GM12891 (cell line): ENCODE results near the gene ZSCAN31.
"Not testable (repeated sequence)": the region's sequence is repeated elsewhere in the genome, so short reads cannot be mapped to it uniquely, and the experiment has no call there.

Experiments used
- DNase-seq: peaks from one replicate; pipeline ENCODE4 v3.0.0; 2011; ENCODE audit warnings: low spot score; ENCODE audit not compliant: insufficient read length
- FAIRE-seq: peaks from 2 replicates; lab custom pipeline; 2011; peaks lifted over from hg19 to GRCh38; lab: Jason Lieb, UNC
- PAX5 ChIP-seq: IDR thresholded peaks from 2 replicates; pipeline ENCODE4 v1.6.1; 2011; ENCODE audit warnings: low read length, moderate library complexity, mild to moderate bottlenecking; ENCODE audit not compliant: insufficient read depth, severe bottlenecking
- POLR2A ChIP-seq: IDR thresholded peaks from 2 replicates; pipeline ENCODE4 v1.6.1; 2011; ENCODE audit warnings: low read depth, low read length, control low read depth
- POLR2AphosphoS5 ChIP-seq: IDR thresholded peaks from 2 replicates; pipeline ENCODE4 v1.6.1; 2011; ENCODE audit warnings: low read depth, low read length, control low read depth
- POU2F2 ChIP-seq: IDR thresholded peaks from 2 replicates; pipeline ENCODE4 v1.6.1; 2011; ENCODE audit warnings: low read depth, mild to moderate bottlenecking, control low read depth, low read length, moderate library complexity
- SPI1 ChIP-seq: IDR thresholded peaks from 2 replicates; pipeline ENCODE4 v1.6.1; 2011; ENCODE audit warnings: low read depth, low read length, control low read depth
- TAF1 ChIP-seq: IDR thresholded peaks from 2 replicates; pipeline ENCODE4 v1.6.1; 2011; ENCODE audit warnings: low read depth, low read length, control low read depth

Gene ZSCAN31

DNA sequence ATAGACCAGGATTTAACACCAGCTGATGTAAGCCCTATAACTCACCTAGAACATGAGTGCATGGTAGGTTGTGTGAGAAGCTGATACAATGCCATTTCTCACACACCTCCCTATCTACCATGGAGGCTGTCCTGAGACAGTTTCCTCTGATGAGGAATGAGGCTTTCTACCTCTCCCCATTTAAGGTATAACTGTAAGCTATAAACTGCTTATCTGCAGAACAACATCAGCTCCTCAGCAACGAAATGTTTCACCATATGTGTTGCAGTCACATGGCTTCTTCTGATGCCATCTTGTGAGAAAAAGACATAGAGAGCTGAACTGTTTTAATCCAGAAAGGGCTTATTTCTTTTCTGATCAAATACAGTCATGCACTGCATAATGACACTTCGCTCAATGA is 34.5 kb upstream of the ZSCAN31 start:
- no peak for DNase-seq
- no peak for FAIRE-seq
- TF ChIP-seq TAF1 (no peak), POLR2AphosphoS5 (no peak), POU2F2 (no peak), PAX5 (no peak), SPI1 (no peak), POLR2A (no peak)

DNA sequence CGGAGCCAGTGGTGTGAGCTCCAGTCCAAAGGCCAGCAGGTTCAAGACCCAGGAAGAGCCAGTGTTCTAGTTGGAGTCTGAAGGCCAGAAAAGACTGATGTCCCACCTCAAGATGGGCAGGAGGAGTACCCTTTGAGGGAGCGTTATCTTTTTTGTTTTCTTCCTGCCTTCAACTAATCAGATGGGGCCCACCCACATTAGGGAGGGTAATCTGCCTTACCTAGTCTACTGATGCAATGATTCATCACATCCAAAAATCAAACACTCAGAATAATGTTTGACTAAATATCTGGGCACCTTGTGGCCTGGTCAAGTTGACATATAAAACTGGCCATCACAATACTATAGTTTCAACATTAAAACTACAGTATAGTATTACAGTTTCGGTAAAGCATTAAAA is 33.5 kb upstream of the ZSCAN31 start:
- FAIRE-seq (peak; percentile 13), DNase-seq (no peak)
- TF ChIP-seq POU2F2: no peak
- no peak for TF ChIP-seq SPI1
- no peak for TF ChIP-seq TAF1
- TF ChIP-seq PAX5: no peak
- no peak for TF ChIP-seq POLR2AphosphoS5
- no peak for TF ChIP-seq POLR2A

DNA sequence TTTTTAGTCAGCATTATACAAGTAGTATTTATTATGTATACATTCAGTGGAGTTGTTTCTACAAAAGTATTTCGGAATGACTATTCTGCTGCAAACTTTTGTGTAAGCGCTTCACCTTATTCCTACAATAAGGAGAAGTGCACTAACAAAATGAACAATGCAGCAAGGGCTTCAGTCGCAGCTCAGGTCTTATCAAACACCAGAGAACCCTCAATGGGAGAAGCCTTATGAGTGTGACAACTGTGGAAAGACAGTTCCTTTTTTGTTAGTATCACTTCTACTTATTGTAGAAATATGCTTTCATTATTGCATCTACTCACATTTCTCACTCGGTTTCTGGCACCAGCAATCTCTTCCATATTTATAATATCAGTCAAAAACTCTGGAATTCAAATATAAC is 32.6 kb upstream of the ZSCAN31 start:
- FAIRE-seq (peak; percentile 52), DNase-seq (peak; percentile 32)
- no peak for TF ChIP-seq POLR2AphosphoS5
- peak; percentile 94 for TF ChIP-seq SPI1
- TF ChIP-seq POLR2A: no peak
- no peak for TF ChIP-seq TAF1
- no peak for TF ChIP-seq PAX5
- no peak for TF ChIP-seq POU2F2

DNA sequence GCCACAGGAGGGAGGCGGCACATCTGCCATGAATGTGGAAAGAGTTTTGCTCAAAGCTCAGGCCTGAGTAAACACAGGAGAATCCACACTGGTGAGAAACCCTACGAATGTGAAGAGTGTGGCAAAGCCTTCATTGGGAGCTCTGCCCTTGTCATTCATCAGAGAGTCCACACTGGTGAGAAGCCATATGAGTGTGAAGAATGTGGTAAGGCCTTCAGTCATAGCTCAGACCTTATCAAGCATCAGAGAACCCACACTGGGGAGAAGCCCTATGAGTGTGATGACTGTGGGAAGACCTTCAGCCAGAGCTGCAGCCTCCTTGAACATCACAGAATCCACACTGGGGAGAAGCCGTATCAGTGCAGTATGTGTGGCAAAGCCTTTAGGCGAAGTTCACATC is 29.6 kb upstream of the ZSCAN31 start:
- not testable (repeated sequence) for FAIRE-seq, DNase-seq

DNA sequence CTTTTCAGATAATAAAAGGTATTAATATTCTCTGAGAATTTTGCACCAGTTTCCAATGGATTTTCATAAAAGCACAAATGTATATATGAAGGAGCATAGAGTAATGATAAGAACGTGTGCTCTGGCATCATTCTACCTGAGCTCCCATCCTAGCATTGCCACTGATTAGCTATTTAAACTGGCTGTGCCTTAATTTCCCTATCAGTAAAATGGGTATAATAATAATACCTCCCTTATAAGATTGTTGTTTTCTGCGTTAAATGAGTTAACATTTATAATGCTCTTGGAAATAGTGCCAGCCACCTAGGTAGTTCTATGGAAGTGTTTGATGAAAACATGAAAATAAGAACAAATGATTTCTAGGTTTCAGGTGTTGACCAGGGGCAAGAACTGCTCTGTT is 25.0 kb upstream of the ZSCAN31 start:
- no peak for DNase-seq
- FAIRE-seq: no peak
- TF ChIP-seq TAF1 (no peak), SPI1 (no peak), POU2F2 (no peak), POLR2AphosphoS5 (no peak), PAX5 (no peak), POLR2A (no peak)

DNA sequence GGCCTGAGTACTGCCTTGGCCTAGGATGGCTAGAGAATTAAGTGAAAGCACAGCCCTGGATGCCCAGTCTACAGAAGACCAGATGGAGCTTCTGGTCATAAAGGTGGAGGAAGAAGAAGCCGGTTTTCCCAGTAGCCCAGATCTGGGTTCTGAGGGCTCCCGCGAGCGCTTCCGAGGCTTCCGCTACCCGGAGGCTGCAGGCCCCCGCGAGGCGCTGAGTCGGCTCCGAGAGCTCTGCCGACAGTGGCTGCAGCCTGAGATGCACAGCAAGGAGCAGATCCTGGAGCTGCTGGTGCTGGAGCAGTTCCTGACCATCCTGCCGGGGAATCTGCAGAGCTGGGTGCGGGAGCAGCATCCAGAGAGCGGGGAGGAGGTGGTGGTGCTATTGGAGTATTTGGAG is 23.6 kb upstream of the ZSCAN31 start:
- not testable (repeated sequence) for DNase-seq
- FAIRE-seq: peak; percentile 65

DNA sequence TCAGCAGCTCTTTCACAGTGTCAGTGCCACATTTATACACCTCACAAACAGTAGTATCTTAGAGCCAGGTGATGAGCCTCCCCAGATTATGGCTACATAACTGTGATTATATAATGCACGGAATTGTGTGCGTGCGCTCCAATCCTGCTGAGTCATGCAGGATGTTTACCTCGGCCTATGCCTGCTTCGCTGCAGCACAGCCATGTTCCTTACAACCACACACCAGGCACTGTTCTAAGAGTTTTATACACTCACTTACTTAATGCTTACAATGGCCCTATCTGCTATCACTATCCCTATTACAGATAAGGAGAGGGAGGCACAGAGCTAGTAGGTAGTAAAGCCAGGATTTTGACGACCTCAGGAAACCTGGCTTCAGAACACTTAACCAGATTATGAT is 21.1 kb upstream of the ZSCAN31 start:
- FAIRE-seq (no peak), DNase-seq (no peak)
- TF ChIP-seq PAX5: no peak
- no peak for TF ChIP-seq POLR2A
- TF ChIP-seq POLR2AphosphoS5: no peak
- TF ChIP-seq POU2F2: no peak
- TF ChIP-seq SPI1: no peak
- TF ChIP-seq TAF1: no peak

DNA sequence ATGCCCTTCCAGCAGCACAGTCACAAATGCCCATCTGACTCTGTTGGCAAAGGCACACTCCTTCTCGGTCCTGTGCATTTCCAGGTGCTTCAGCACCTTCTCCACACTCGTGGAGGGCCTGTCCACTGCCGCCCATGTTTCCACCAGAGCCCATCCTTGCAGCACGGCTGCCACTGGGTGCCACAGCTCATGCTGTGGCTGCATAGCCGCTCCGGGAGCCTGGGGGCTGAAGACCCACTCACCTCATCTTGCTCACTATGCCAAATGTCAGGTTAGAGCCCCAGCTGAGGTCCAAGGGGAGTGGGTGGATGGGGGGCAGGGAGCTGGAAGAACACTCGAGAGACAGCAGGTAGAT is 20.7 kb upstream of the ZSCAN31 start:
- no peak for TF ChIP-seq PAX5
- no peak for TF ChIP-seq POLR2A
- TF ChIP-seq SPI1: no peak
- no peak for TF ChIP-seq POLR2AphosphoS5
- TF ChIP-seq POU2F2: no peak
- TF ChIP-seq TAF1: no peak
- FAIRE-seq (no peak), DNase-seq (no peak)

DNA sequence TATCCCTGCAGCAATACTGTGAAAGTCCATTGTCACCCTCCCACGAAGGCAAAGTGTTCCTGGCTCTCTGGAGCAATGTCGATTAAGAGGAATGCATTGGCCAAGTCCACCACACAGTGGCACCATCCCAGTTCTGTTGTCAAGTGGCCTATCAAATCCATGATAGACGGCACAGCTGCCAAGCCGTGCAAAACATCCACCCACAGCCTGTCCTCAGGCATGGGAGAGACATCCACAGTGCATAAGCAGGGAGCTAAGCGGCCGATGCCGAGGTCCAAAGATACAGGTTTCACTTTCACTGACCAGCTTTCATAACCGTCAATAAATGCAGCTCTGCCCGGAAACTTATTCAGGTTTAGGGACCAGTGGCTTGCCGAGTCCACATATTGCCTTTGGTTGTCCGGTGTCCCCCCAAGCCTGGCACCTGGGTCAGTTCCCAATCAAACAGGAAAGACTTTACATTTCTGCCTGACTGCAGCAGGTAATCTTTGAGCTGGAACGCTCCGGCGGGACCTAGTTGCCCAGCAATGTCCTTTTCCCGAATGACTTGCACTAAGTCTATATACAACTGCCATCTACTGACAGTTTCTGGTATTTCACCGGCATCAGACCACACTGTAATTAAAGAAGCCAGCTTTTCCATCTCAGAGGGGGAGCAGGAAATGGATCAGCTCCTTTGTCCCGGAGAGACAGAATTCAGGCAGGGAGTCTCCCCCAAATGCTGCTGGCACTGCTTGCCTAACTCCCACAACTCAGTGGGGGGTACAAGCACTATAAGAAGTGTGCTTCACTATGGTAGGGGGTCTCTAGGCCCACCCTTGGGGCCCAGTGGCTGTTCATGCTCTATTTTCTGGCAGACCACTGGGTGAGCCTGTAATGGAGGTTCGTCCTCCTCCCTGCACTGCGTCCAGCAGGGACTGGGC is 20.1 kb upstream of the ZSCAN31 start:
- TF ChIP-seq PAX5: no peak
- DNase-seq (no peak), FAIRE-seq (peak; percentile 93)

DNA sequence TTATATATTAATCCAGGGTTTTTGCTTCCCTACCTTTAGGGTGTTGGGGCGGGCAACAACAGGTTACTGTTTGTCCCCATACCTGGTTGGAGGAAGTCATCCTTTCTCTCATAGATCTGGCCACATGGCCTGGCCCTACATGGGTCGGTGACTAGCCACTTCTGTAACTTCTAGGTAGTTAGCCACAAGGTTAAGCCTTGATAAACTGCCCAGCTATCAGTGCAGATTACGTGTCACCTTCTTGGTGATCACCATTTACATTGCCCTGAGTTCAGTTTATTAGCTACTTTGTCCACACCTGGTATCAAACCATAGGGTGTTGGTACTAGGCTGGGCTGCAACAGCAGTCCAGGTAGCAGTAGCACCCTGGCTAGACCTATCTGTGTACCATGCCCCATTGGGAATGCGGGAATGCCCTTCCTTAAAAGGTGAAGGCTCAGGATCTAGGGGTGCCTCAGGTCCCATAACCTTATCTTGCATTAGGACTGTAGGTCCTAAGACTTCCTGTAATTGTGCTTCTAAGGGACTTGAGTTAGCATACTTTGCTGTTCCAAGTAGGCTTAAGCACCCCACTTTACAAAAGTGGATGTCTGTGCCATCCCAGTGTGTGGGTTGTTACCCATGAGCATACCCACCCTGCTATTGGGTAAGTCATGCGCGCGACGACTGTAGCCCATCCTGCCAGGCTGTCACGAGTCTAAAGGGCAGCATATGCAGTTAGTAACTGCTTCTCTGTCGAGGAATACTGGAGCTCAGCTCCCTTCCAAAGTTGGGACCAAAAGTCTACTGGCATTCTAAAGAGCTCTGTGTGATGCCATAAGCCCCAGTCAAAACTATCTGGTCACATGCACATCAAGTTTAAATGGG is 19.0 kb upstream of the ZSCAN31 start:
- DNase-seq (no peak), FAIRE-seq (no peak)
- no peak for TF ChIP-seq POLR2A
- no peak for TF ChIP-seq POU2F2
- TF ChIP-seq SPI1: no peak
- no peak for TF ChIP-seq TAF1
- no peak for TF ChIP-seq PAX5
- no peak for TF ChIP-seq POLR2AphosphoS5
